ENCODE results near the gene HINT2. TPM values are rescaled to one million over a fixed set of nuclear protein-coding genes. Genes with fewer than 3 reads are reported as not detected.

HINT2 gene
- total RNA-seq, 1 donor from 2014 or later: 49.7 TPM

DNA sequence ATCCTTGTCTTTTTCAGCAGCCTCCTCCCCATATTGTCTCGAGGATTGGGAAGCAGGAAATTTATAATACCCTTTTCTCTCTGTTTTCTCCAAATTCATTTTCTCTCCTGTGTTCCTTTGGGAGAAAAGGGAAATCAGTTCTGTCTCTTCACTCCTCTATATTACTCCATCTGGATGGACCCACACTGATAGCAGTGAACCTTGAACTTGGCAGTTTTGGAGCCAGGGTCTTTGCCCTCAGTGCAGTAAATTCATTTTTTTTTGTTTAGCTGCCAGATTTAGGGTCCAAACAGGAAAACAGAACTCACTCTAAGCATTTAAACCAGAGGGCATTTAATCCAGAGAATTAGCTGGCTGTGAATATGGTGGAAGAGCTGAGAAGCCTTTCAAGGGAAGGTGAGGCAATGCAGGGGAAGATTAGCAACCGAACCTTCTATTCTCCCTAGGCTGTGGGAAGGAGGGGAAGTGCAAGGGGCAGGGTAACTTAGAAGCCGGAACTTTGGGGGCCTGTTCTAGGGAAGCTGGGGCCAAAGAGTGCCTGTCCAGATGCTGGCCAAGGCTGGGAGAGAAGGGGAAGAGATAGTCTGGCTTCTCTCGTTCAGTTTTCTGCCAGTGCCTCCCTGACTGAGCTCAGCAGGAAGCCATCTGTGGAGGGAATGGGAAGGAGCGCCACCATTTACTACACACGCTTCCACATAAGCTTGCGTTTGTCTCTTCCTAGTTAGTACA lies 39.8 kb downstream of the HINT2 start:
- no peaks in the 10 kb centered on the region for H3K27me3 Mint-ChIP-seq (ENCODE audit: low read depth)
- no peak overlapping the region for H3K4me3 Mint-ChIP-seq (ENCODE audit: low read depth)
- H3K27ac Mint-ChIP-seq: no peak overlapping the region
- H3K4me1 Mint-ChIP-seq (ENCODE audit: low read depth): peaks cover 11% of the 10 kb centered on the region
- DNase-seq (ENCODE audit: low spot score): no peak
- H3K9me3 Mint-ChIP-seq: no peaks in the 10 kb centered on the region
- intact Hi-C loops (cut with micrococcal nuclease): no loop called here
- H3K36me3 Mint-ChIP-seq (ENCODE audit: low read depth): peaks cover 8% of the 10 kb centered on the region

GRCh38 chr9:35771943-35772342 lies 42.9 kb downstream of the HINT2 start:
- H3K9me3 Mint-ChIP-seq: no peaks in the 10 kb centered on the region
- no peak overlapping the region for H3K4me3 Mint-ChIP-seq (ENCODE audit: low read depth)
- no peak overlapping the region for H3K27ac Mint-ChIP-seq
- intact Hi-C loops (cut with micrococcal nuclease): no loop called here
- peaks cover 11% of the 10 kb centered on the region for H3K4me1 Mint-ChIP-seq (ENCODE audit: low read depth)
- H3K27me3 Mint-ChIP-seq (ENCODE audit: low read depth): no peaks in the 10 kb centered on the region
- DNase-seq (ENCODE audit: low spot score): no peak
- H3K36me3 Mint-ChIP-seq (ENCODE audit: low read depth): no peaks in the 10 kb centered on the region

GRCh38 chr9:35771534-35771933 lies 43.3 kb downstream of the HINT2 start:
- Mint-ChIP-seq H3K4me3 (ENCODE audit: low read depth) (no peak overlapping the region), H3K36me3 (ENCODE audit: low read depth) (no peaks in the 10 kb centered on the region), H3K27me3 (ENCODE audit: low read depth) (no peaks in the 10 kb centered on the region), H3K27ac (no peak overlapping the region), H3K4me1 (ENCODE audit: low read depth) (peaks cover 11% of the 10 kb centered on the region), H3K9me3 (no peaks in the 10 kb centered on the region)
- intact Hi-C loops (cut with micrococcal nuclease): no loop called here
- DNase-seq (ENCODE audit: low spot score): no peak

GRCh38 chr9:35771075-35771433 lies 43.8 kb downstream of the HINT2 start:
- Mint-ChIP-seq H3K27ac (no peak overlapping the region), H3K36me3 (ENCODE audit: low read depth) (no peaks in the 10 kb centered on the region), H3K4me3 (ENCODE audit: low read depth) (no peak overlapping the region), H3K4me1 (ENCODE audit: low read depth) (peaks cover 10% of the 10 kb centered on the region), H3K9me3 (no peaks in the 10 kb centered on the region), H3K27me3 (ENCODE audit: low read depth) (no peaks in the 10 kb centered on the region)
- intact Hi-C loops (cut with micrococcal nuclease): no loop called here
- no peak for DNase-seq (ENCODE audit: low spot score)

DNA sequence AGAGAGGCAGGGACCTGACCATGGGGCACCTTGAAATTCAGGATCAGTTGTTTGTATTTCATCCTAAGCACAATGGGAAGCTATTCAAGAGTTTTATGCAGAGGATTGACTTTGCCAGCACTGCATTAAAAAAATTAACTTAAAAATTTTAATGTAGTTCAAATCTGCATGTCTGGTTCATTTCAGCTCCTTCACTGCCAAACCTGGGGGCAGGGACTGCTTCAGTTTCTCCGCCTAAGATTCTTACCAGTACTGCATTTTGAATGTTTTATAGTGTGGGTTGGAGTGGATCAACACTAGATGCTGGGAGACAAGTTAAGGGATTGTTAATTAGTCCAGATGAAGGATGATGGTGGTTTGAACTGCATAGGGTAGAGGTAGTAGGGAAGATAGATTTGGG lies 45.1 kb downstream of the HINT2 start:
- intact Hi-C loops (cut with micrococcal nuclease): no loop called here
- no peak for DNase-seq (ENCODE audit: low spot score)
- H3K9me3 Mint-ChIP-seq: no peaks in the 10 kb centered on the region
- no peaks in the 10 kb centered on the region for H3K4me1 Mint-ChIP-seq (ENCODE audit: low read depth)
- H3K36me3 Mint-ChIP-seq (ENCODE audit: low read depth): no peaks in the 10 kb centered on the region
- H3K27ac Mint-ChIP-seq: no peak overlapping the region
- H3K4me3 Mint-ChIP-seq (ENCODE audit: low read depth): no peak overlapping the region
- no peaks in the 10 kb centered on the region for H3K27me3 Mint-ChIP-seq (ENCODE audit: low read depth)

GRCh38 chr9:35767458-35767857 lies 47.4 kb downstream of the HINT2 start:
- Mint-ChIP-seq H3K27me3 (ENCODE audit: low read depth) (no peaks in the 10 kb centered on the region), H3K4me3 (ENCODE audit: low read depth) (no peak overlapping the region), H3K27ac (no peak overlapping the region), H3K9me3 (no peaks in the 10 kb centered on the region), H3K4me1 (ENCODE audit: low read depth) (no peaks in the 10 kb centered on the region), H3K36me3 (ENCODE audit: low read depth) (no peaks in the 10 kb centered on the region)
- no peak for DNase-seq (ENCODE audit: low spot score)
- intact Hi-C loops (cut with micrococcal nuclease): no loop called here

DNA sequence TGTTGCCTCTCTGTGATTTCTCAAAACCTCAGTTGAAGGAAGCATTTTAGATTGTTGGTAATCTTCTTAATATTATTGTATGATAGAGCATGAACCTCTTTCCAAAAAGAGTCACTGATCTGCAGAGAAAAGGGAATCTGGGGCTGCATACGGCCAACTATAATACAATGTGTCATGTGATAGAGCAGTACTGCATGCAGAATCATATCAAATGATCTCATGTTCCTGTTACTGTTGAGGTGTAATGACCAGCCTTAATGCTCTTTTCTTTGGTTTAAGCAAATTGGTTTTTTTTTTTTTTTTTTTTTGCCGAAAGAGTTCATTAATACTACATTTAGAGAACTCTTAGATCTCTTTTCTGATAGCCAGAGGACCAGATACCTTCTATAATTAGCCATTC lies 47.8 kb downstream of the HINT2 start:
- no peaks in the 10 kb centered on the region for H3K4me1 Mint-ChIP-seq (ENCODE audit: low read depth)
- intact Hi-C loops (cut with micrococcal nuclease): no loop called here
- no peaks in the 10 kb centered on the region for H3K36me3 Mint-ChIP-seq (ENCODE audit: low read depth)
- no peaks in the 10 kb centered on the region for H3K27me3 Mint-ChIP-seq (ENCODE audit: low read depth)
- DNase-seq (ENCODE audit: low spot score): no peak
- no peaks in the 10 kb centered on the region for H3K9me3 Mint-ChIP-seq
- no peak overlapping the region for H3K4me3 Mint-ChIP-seq (ENCODE audit: low read depth)
- no peak overlapping the region for H3K27ac Mint-ChIP-seq

- no peak overlapping the region for H3K4me3 Mint-ChIP-seq (ENCODE audit: low read depth)
- H3K4me1 Mint-ChIP-seq (ENCODE audit: low read depth): peaks cover 10% of the 10 kb centered on the region
- H3K27ac Mint-ChIP-seq: no peak overlapping the region
- intact Hi-C loops (cut with micrococcal nuclease): no loop called here
- no peaks in the 10 kb centered on the region for H3K9me3 Mint-ChIP-seq
- no peak for DNase-seq (ENCODE audit: low spot score)
- H3K27me3 Mint-ChIP-seq (ENCODE audit: low read depth): no peaks in the 10 kb centered on the region
- H3K36me3 Mint-ChIP-seq (ENCODE audit: low read depth): peaks cover 20% of the 10 kb centered on the region
Observed at GRCh38 chr9:35763803-35764202, 51.0 kb downstream of the HINT2 start.

GRCh38 chr9:35763181-35763580 lies 51.7 kb downstream of the HINT2 start:
- peaks cover 24% of the 10 kb centered on the region for H3K36me3 Mint-ChIP-seq (ENCODE audit: low read depth)
- no peak overlapping the region for H3K27ac Mint-ChIP-seq
- no peaks in the 10 kb centered on the region for H3K27me3 Mint-ChIP-seq (ENCODE audit: low read depth)
- DNase-seq (ENCODE audit: low spot score): no peak
- H3K4me1 Mint-ChIP-seq (ENCODE audit: low read depth): peaks cover 16% of the 10 kb centered on the region
- intact Hi-C loops (cut with micrococcal nuclease): no loop called here
- H3K4me3 Mint-ChIP-seq (ENCODE audit: low read depth): no peak overlapping the region
- H3K9me3 Mint-ChIP-seq: no peaks in the 10 kb centered on the region

Other genes starting within 250 kb of the HINT2 start
- 44.5 and 48.0 TPM in 2 replicates for gene TESK1, start 209.8 kb downstream of the HINT2 start, total RNA-seq
- 11.3 and 11.4 TPM in 2 replicates for gene CD72, start 196.6 kb downstream of the HINT2 start, total RNA-seq
- gene SIT1, start 164.1 kb downstream of the HINT2 start, total RNA-seq: 90.2 and 92.1 TPM in 2 replicates
- 5,290 and 6,583 TPM in 2 replicates for gene RMRP, start 157.0 kb downstream of the HINT2 start, total RNA-seq
- gene CCDC107, start 156.8 kb downstream of the HINT2 start, total RNA-seq: 23.0 TPM in 2 replicates
- 11.1 and 12.3 TPM in 2 replicates for gene ARHGEF39, start 149.8 kb downstream of the HINT2 start, total RNA-seq
- gene CA9, start 141.1 kb downstream of the HINT2 start, total RNA-seq: 0.89 and 1.2 TPM in 2 replicates
- gene TPM2, start 125.1 kb downstream of the HINT2 start, total RNA-seq: 4.1 and 4.6 TPM in 2 replicates
- gene TLN1, start 82.8 kb downstream of the HINT2 start, total RNA-seq: 253 and 267 TPM in 2 replicates
- 34.3 and 34.5 TPM in 2 replicates for gene CREB3, start 82.4 kb downstream of the HINT2 start, total RNA-seq
- 54.0 and 57.0 TPM in 2 replicates for gene GBA2, start 65.8 kb downstream of the HINT2 start, total RNA-seq
- 17.0 and 17.1 TPM in 2 replicates for gene RGP1, start 65.8 kb downstream of the HINT2 start, total RNA-seq
- 0.37 and 0.41 TPM in 2 replicates for gene MSMP, start 60.8 kb downstream of the HINT2 start, total RNA-seq
- gene NPR2, start 23.5 kb downstream of the HINT2 start, total RNA-seq: 10.4 and 12.0 TPM in 2 replicates
- 0.82 and 1.5 TPM in 2 replicates for gene SPAG8, start 2.8 kb downstream of the HINT2 start, total RNA-seq
- gene FAM221B, start 13.7 kb upstream of the HINT2 start, total RNA-seq: not detected in 2 replicates
- gene TMEM8B, start 14.2 kb upstream of the HINT2 start, total RNA-seq: 3.0 and 3.4 TPM in 2 replicates
- gene OR13J1, start 55.4 kb upstream of the HINT2 start, total RNA-seq: not detected in 2 replicates
- gene HRCT1, start 91.2 kb upstream of the HINT2 start, total RNA-seq: not detected in 2 replicates
- not detected in 2 replicates for gene SPAAR, start 94.4 kb upstream of the HINT2 start, total RNA-seq
- not detected in 2 replicates for gene OR2S2, start 143.1 kb upstream of the HINT2 start, total RNA-seq
- 5.3 and 5.9 TPM in 2 replicates for gene RECK, start 221.9 kb upstream of the HINT2 start, total RNA-seq